ENCODE results near the gene NDST4.

DNA sequence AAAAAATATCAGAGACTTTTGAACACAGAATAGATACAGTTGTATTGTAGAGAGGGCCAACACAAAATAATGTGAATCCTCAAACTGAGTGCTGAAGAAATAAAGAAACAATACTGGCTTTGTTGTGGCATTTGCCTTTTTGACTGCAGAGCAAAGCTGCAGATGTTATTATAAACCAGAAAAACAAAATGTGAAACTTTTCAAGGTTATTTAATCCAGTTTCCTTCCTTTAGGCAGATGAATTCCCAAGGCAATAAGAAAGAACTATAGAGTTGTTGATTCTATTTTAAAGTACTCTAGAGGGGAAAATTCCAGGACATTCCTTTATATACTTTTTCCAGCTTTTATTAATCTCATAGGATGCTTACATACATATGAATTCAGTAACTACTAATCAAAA is 186.8 kb downstream of the NDST4 start:
- TF ChIP-seq, protein P1, sequence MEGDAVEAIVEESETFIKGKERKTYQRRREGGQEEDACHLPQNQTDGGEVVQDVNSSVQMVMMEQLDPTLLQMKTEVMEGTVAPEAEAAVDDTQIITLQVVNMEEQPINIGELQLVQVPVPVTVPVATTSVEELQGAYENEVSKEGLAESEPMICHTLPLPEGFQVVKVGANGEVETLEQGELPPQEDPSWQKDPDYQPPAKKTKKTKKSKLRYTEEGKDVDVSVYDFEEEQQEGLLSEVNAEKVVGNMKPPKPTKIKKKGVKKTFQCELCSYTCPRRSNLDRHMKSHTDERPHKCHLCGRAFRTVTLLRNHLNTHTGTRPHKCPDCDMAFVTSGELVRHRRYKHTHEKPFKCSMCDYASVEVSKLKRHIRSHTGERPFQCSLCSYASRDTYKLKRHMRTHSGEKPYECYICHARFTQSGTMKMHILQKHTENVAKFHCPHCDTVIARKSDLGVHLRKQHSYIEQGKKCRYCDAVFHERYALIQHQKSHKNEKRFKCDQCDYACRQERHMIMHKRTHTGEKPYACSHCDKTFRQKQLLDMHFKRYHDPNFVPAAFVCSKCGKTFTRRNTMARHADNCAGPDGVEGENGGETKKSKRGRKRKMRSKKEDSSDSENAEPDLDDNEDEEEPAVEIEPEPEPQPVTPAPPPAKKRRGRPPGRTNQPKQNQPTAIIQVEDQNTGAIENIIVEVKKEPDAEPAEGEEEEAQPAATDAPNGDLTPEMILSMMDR (conservative IDR thresholded peaks at IDR 0.05; ENCODE audit: low read depth, low read length), result no peak
- TF ChIP-seq EZH2 (IDR thresholded peaks at IDR 0.05; ENCODE audit: low read length, unreplicated experiment) (no peak), EZH2phosphoT487 (IDR thresholded peaks at IDR 0.05; ENCODE audit: borderline replicate concordance, low read length) (no peak)

All from PC-3 (cell line).